GM21619 (cell line): ENCODE results near the gene SPAG5.
"Not testable (repeated sequence)": the region's sequence is repeated elsewhere in the genome, so short reads cannot be mapped to it uniquely, and the experiment has no call there.

Source experiments
- ATAC-seq: cut with Tn5 transposase; IDR thresholded peaks from one replicate; pipeline ENCODE4 v1.9.1; 2021; ENCODE audit not compliant: unreplicated experiment

The SPAG5 gene

DNA sequence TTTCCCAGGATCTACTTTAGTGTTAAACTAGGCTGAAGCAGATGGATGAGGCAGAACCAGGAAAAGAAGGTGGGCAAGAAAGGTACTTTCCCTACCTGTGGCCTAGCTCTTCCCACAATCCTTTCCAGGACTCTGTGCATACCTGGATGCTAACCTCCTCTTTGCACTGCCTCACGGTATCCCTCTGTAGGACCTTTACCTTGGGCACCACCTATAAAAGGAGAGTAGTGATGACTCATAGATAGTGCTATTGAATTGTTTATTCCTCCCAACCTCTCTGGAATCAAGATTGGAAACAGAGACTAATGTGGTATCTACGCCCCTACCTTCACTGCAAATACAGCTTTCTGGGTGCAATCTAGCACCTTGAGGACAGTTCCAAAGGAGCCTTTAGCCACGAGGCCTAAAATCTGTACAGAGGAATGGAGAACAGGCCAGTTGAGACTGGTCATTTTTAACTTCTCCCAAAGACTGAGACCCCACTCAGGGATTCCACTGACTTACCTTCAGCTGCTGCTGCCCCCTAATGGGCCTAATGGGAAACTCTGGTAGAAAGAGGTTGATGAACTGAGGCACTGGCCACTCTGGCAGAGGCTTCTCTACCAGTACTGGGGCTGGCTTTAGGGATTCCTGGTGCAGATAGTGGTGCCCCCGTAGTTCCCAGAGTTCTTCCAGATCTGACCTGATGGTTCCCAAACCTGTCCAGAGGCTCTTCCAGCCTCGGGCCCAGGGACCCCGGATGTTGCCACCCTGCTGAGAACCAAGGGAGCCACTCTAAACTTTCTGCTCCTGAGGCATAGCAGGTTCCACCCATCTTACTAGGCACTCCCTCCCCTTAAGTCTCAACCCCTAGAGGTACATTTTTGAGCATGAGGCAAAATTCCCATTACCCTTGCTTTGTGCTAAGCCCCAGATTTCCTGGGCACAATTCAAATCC lies 14.4 kb upstream of the SPAG5 start:
- no peak for ATAC-seq

DNA sequence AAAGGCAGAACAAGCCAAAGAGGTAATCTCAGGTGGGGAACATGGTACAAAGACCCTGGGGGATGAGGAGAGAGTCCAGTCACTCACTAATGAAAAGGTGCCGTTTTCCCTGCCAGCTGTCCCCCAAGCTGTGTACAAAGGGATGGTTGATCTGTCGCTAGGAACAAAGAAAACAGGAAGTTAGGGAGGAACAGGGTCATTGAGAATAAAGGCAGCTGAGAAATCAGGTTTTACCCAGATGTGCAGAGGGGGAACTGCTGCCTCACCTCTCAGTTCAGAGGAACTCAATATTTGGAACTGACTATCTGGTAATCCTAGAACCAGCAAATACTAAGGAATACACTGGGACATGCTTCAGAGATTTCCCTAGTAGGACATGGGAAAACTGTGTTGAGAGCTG lies 13.7 kb upstream of the SPAG5 start:
- ATAC-seq, result no peak

GRCh38 chr17:28610376-28610775 lies 11.6 kb upstream of the SPAG5 start:
- ATAC-seq, result no peak

DNA sequence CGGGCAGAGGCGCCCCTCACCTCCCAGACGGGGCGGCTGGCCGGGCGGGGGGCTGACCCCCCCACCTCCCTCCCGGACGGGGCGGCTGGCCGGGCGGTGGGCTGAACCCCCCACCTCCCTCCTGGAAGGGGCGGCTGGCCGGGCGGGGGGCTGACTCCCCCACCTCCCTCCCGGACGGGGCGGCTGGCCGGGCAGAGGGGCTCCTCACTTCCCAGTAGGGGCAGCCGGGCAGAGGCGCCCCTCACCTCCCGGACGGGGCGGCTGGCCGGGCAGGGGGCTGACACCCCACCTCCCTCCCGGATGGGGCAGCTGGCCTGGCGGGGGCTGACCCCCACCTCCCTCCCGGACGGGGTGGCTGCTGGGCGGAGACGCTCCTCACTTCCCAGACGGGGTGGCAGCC lies 5.2 kb upstream of the SPAG5 start:
- not testable (repeated sequence) for ATAC-seq

DNA sequence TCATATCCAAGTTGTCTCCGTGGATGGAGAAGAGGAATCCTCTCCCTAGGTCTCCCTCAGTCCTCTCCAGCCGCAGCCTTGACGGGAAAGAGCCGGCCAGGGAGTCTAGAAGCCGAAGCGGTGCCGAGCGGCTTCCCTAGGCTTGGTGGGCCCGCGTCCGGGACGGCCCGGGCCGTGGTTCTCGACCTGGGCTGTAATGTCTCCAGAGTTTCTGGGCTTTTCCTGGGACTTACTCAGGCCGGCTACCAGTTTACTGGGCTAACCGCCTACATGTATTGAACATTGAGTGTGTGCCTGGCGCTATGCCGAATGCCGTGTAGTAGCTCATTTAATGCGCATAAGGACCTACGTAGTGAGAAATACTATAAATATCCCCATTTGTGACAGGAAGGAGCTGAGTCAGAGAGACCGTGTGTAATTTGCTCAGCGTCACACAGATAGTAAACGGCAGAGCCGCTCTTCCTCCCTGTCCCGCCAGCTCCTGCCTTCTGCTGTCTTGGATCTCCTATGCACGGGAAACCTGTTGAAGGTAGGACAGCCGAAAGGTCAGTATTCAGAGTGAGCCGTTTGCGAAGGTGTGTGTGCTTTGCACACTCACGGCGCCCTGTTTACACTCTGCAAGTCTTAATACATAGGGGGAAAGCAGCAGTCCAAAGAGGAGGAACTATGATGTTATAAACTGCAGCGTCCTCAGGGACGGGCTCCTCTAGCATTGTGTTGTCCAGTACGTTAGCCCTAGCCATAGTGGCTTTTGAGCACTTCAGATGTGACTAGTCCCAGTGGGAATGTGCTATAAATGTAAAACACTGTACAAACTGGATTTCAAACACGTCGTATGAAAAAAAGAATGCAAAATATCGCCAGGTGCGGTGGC lies 723 bp upstream of the SPAG5 start:
- ATAC-seq, result peak; percentile 34

- ATAC-seq, result no peak
Measured at GRCh38 chr17:28598389-28598788, 436 bp downstream of the SPAG5 start.

DNA sequence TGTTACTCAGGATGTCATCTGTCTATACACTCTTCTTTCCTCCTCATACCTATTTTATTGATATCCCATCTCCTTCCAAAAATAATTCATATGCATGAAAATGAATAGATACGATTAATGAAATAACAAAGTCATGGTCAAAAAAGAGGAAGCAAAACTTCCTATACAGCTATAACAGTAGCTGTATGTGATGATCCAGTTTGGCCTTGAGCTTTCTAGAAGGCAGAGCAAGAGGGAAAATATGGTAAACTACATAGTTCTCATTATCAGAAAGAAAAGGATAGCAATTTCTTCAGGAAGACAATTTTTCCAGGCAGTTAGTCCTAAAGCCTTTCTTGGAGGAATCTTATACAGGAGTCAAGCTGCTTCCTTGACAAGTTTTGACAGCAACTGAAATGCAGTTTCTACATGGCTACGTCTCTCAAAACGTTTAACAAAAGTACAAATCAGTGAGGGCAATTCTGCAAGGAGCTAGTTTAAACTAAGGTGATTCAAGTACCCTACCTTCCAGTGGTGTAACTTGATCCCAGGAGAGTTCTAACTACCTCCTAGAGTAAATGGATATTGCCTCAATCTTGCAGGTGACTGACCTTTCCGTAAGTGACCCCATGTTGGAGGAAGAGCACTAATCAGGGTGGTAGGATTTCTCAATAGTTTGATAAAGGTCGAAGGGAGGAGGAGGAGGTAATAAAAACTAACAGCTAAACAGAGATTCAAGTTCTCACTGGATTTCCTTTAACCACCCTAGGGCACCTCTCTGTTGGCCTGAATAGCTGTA lies 1.0 kb downstream of the SPAG5 start:
- ATAC-seq, result no peak

DNA sequence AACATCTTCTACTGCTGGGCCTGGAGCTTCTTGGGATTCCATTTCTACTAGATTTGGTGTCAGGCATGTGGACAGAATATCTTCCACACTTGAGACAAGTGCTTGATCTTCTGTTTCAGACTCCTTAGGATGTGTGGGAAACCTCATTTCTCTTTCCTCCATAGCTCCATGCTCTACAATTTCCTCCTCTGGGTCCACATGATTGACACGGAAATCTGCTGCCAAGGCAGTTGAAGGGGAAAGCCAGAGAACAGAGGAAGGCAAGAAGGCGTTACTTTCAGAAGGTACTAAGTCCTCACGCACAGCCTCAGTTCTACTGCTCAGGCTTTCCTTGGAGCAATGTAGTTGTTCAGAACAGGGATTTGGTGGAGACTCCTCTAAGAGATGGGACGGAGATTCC lies 6.6 kb downstream of the SPAG5 start:
- ATAC-seq, result no peak

GRCh38 chr17:28585851-28586250 lies 13.0 kb downstream of the SPAG5 start:
- no peak for ATAC-seq

DNA sequence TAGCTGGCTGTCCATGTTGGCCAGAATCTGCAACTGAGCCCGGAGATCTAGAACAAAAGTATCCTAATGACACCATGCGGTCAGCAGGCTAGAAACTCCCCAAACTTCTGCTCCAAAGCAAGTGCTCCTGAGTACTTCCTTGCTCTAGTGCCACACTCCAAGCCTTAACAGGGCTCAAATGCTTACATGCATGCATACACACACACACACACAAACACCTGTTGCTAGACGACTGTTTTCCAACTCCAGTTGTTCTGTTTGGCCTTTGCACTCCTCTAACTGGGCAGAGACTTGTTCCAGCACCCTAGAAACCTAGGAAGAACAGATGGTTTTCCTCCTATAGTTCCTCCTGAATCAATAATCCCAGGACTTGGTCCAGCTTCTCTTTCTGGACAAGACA lies 14.4 kb downstream of the SPAG5 start:
- no peak for ATAC-seq

GRCh38 chr17:28582513-28582912 lies 16.3 kb downstream of the SPAG5 start:
- ATAC-seq, result no peak

DNA sequence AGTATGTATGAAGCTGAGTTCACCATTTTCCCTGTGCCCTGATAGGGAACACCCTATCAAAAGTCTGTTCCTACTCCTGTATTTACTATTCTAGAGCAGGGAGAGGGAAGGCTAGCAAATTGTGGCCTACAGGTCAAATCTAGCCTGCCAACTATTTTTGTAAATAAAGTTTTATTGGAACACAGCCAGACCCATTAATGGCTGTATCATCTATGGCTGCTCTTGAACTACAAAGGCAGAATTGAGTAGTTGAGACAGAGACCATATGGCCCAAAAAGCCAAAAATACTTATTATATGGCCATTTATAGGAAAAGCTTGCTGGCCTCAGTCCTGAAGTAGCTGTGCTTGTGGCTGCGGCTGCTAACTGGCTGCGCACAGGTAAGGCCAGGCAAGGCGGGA lies 17.9 kb downstream of the SPAG5 start:
- ATAC-seq, result no peak

DNA sequence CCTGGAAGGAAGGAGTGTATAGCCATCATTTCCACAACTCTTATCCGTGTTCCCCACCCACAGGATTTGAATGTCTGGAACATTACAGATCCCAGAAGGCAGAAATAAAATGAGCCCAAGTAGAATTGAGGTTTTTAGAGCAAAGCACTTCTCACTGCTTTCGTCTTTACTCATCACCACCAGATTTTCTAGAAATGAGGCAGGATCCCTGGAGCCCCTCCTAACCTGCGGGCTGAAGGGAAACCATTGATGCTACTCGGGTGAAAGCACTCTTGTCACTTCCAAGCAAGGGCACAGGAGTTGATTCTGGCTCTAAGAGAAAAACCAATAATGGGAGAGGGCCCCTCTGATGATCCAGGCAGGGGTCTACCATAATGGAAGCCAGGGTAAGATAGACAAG lies 19.3 kb downstream of the SPAG5 start:
- no peak for ATAC-seq

GRCh38 chr17:28578246-28579195 lies 20.3 kb downstream of the SPAG5 start:
- ATAC-seq, result no peak

GRCh38 chr17:28577466-28577824 lies 21.4 kb downstream of the SPAG5 start:
- no peak for ATAC-seq

GRCh38 chr17:28576758-28577465 lies 21.9 kb downstream of the SPAG5 start, which contains the start of gene ALDOC:
ALDOC (minus strand) TSS chr17:28576895; CDS start chr17:28575532, 1,363 bp downstream.
- ATAC-seq, result peak; percentile 70

GRCh38 chr17:28576016-28576415 lies 22.8 kb downstream of the SPAG5 start:
- ATAC-seq, result not testable (repeated sequence)

GRCh38 chr17:28575126-28575795 lies 23.6 kb downstream of the SPAG5 start:
- ATAC-seq, result no peak

DNA sequence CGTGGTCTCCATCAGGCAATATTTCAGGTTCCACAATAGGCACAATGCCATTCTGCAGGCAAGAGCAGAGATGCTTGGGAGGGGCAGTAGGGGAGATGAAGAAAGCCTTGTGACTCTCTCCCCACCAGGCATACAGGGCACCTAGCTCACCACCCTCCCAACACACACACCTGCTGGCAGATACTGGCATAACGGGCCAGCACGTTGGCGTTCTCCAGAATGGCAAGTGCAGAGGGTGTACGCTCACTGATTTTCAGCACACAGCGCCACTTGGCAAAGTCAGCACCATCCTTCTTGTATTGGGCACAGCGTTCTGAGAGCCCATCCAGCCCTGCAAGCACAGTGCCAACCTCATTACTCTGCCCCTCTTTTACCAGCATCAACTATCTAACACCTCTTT lies 24.3 kb downstream of the SPAG5 start:
- no peak for ATAC-seq
